GM08714 (cell line): ENCODE results near the gene FBXO5.

Experiments
- H3K4me3 ChIP-seq: fragments of 200-500 bp; sonication (Bioruptor generic); 2 replicates; pipeline ENCODE4 v1.5.1; 2014; ENCODE audit warnings: mild to moderate bottlenecking, low read length, inconsistent platforms
- ZNF274 ChIP-seq: IDR thresholded peaks from 2 replicates; pipeline ENCODE4 v1.6.1; 2012; ENCODE audit warnings: mild to moderate bottlenecking, low read depth, low read length

The FBXO5 gene

GRCh38 chr6:152948150-152948768, 34.6 kb downstream of the FBXO5 start:
- no peak for TF ChIP-seq ZNF274
- H3K4me3 ChIP-seq = no peak overlapping the region

- H3K4me3 ChIP-seq = no peak overlapping the region
- no peak for TF ChIP-seq ZNF274
Observed at GRCh38 chr6:152946995-152947394, 35.8 kb downstream of the FBXO5 start.

- no peak overlapping the region for H3K4me3 ChIP-seq
- no peak for TF ChIP-seq ZNF274
Observed at GRCh38 chr6:152946484-152946883, 36.4 kb downstream of the FBXO5 start.

- H3K4me3 ChIP-seq = no peak overlapping the region
- no peak for TF ChIP-seq ZNF274
Observed at GRCh38 chr6:152943260-152943897, 39.5 kb downstream of the FBXO5 start.

- no peak overlapping the region for H3K4me3 ChIP-seq
- no peak for TF ChIP-seq ZNF274
Observed at GRCh38 chr6:152942319-152942869, 40.4 kb downstream of the FBXO5 start.

GRCh38 chr6:152941746-152942145, 41.1 kb downstream of the FBXO5 start:
- H3K4me3 ChIP-seq = no peak overlapping the region
- no peak for TF ChIP-seq ZNF274

GRCh38 chr6:152932865-152933264, 50.0 kb downstream of the FBXO5 start:
- TF ChIP-seq ZNF274 = no peak
- H3K4me3 ChIP-seq = no peak overlapping the region

- no peak for TF ChIP-seq ZNF274
- H3K4me3 ChIP-seq = no peak overlapping the region
Observed at GRCh38 chr6:152922706-152923105, 60.1 kb downstream of the FBXO5 start.
